Heart left ventricle (tissue), 13 donors: ENCODE data around the gene AIF1L.

Experiments used
- POLR2A ChIP-seq, 2 donors: fragments of 450-650 bp; IDR thresholded peaks; one replicate each; pipeline ENCODE4 v1.6.1; 2017; ENCODE audit warnings: antibody characterized with exemption in 2 of 2, mild to moderate bottlenecking in 2 of 2, moderate library complexity in 2 of 2
- TF ChIP-seq, protein P1 (sequence below), 12 donors: fragments of 200-600 bp; sonication (generic) in 4 of 12; IDR thresholded peaks; one replicate each; pipeline versions ENCODE4 v1.5.0 to v1.8.0; 2018 to 2022; ENCODE audit warnings: antibody characterized with exemption in 12 of 12, mild to moderate bottlenecking in 5 of 12
- donor health status: ischemic (EF 13 %, LVEDD 7.1; RV severe dilation, severe dysfunction).
- donor health status: DM: no; HTN: yes; CAD: no.
- donor health status: DM: no; HTN: no; CAD: no.
- donor health status: ischemic (EF 25% LVEDD 6.9; RV normal size, moderate dysfunction).
- donor health status: ischemic (EF 25% LVEDD 5.7; RV mildly dilated, moderate dysfunction).
- donor health status: ischemic (EF 35%, LVEDD 5.7; RV mildly dilated, moderate dysfunction).
- donor health status: nonischemic (EF 11% LVEDD 7.7; RV severe dilation, severe dysfunction).
- donor health status: DM: yes; HTN: yes; CAD: no.
- donor health status: PGD.
- donor health status: ischemic (EF 29% LVEDD 5.4; RV normal size, mild dysfunction).
- donor health status: nonischemic (EF 23%, LVEDD 6.1; RV moderate dilation, normal function).

- TF ChIP-seq, protein P1, sequence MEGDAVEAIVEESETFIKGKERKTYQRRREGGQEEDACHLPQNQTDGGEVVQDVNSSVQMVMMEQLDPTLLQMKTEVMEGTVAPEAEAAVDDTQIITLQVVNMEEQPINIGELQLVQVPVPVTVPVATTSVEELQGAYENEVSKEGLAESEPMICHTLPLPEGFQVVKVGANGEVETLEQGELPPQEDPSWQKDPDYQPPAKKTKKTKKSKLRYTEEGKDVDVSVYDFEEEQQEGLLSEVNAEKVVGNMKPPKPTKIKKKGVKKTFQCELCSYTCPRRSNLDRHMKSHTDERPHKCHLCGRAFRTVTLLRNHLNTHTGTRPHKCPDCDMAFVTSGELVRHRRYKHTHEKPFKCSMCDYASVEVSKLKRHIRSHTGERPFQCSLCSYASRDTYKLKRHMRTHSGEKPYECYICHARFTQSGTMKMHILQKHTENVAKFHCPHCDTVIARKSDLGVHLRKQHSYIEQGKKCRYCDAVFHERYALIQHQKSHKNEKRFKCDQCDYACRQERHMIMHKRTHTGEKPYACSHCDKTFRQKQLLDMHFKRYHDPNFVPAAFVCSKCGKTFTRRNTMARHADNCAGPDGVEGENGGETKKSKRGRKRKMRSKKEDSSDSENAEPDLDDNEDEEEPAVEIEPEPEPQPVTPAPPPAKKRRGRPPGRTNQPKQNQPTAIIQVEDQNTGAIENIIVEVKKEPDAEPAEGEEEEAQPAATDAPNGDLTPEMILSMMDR (IDR thresholded peaks at IDR 0.05), result no peak
- peak in 1 of 2 donors; percentile 20 for TF ChIP-seq POLR2A (IDR thresholded peaks at IDR 0.05)
Measured at GRCh38 chr9:131082774-131083512, 13.4 kb upstream of the AIF1L start.
